ENCODE results near the gene NEO1.

The NEO1 gene

GRCh38 chr15:73231661-73232419 lies 179.6 kb downstream of the NEO1 start:
- DNase-seq (no peak), ATAC-seq (replicated peaks) (no peak)
- Mint-ChIP-seq H3K27me3 (no peaks in the 10 kb centered on the region), H3K4me1 (ENCODE audit: low read depth in 2 of 2) (no peaks in the 10 kb centered on the region), H3K27ac (peak overlapping the region in 1 of 2 donors; percentile 39), H3K4me3 (no peak overlapping the region), H3K36me3 (ENCODE audit: insufficient read depth) (no peaks in the 10 kb centered on the region), H3K9me3 (no peaks in the 10 kb centered on the region)

- H3K9me3 Mint-ChIP-seq: no peaks in the 10 kb centered on the region
- H3K27ac Mint-ChIP-seq: peak overlapping the region in 1 of 2 donors; percentile 39
- H3K36me3 Mint-ChIP-seq (ENCODE audit: insufficient read depth): no peaks in the 10 kb centered on the region
- H3K27me3 Mint-ChIP-seq: no peaks in the 10 kb centered on the region
- ATAC-seq (replicated peaks) (no peak), DNase-seq (no peak)
- no peaks in the 10 kb centered on the region for H3K4me1 Mint-ChIP-seq (ENCODE audit: low read depth in 2 of 2)
- H3K4me3 Mint-ChIP-seq: no peak overlapping the region
These were observed 180.5 kb downstream of the NEO1 start for GRCh38 chr15:73232776-73233175.

- no peak for ATAC-seq (replicated peaks)
- H3K36me3 Mint-ChIP-seq (ENCODE audit: insufficient read depth): no peaks in the 10 kb centered on the region
- DNase-seq: no peak
- H3K27me3 Mint-ChIP-seq: no peaks in the 10 kb centered on the region
- H3K9me3 Mint-ChIP-seq: no peaks in the 10 kb centered on the region
- no peaks in the 10 kb centered on the region for H3K4me1 Mint-ChIP-seq (ENCODE audit: low read depth in 2 of 2)
- H3K27ac Mint-ChIP-seq: no peak overlapping the region
- no peak overlapping the region for H3K4me3 Mint-ChIP-seq
These were observed 181.4 kb downstream of the NEO1 start for GRCh38 chr15:73233623-73234022.

GRCh38 chr15:73237910-73238309 lies 185.6 kb downstream of the NEO1 start:
- ATAC-seq (replicated peaks): no peak
- Mint-ChIP-seq H3K4me1 (ENCODE audit: low read depth in 2 of 2) (no peaks in the 10 kb centered on the region), H3K36me3 (ENCODE audit: insufficient read depth) (no peaks in the 10 kb centered on the region), H3K4me3 (no peak overlapping the region), H3K27ac (no peak overlapping the region), H3K9me3 (no peaks in the 10 kb centered on the region), H3K27me3 (no peaks in the 10 kb centered on the region)
- DNase-seq: no peak

GRCh38 chr15:73239564-73240215 lies 187.4 kb downstream of the NEO1 start:
- Mint-ChIP-seq H3K9me3 (no peaks in the 10 kb centered on the region), H3K27me3 (no peaks in the 10 kb centered on the region), H3K4me3 (no peak overlapping the region), H3K27ac (no peak overlapping the region), H3K4me1 (ENCODE audit: low read depth in 2 of 2) (no peaks in the 10 kb centered on the region), H3K36me3 (ENCODE audit: insufficient read depth) (no peaks in the 10 kb centered on the region)
- ATAC-seq (replicated peaks): no peak
- DNase-seq: no peak

GRCh38 chr15:73240866-73241499 lies 188.7 kb downstream of the NEO1 start:
- Mint-ChIP-seq H3K4me3 (no peak overlapping the region), H3K27me3 (no peaks in the 10 kb centered on the region), H3K9me3 (no peaks in the 10 kb centered on the region), H3K4me1 (ENCODE audit: low read depth in 2 of 2) (no peaks in the 10 kb centered on the region), H3K36me3 (ENCODE audit: insufficient read depth) (no peaks in the 10 kb centered on the region), H3K27ac (peak overlapping the region in 1 of 2 donors; percentile 1)
- ATAC-seq (replicated peaks) (peak; percentile 62), DNase-seq (peak; percentile 71 to 79 (median 73))

GRCh38 chr15:73244333-73244732 lies 192.1 kb downstream of the NEO1 start:
- Mint-ChIP-seq H3K27me3 (no peaks in the 10 kb centered on the region), H3K4me1 (ENCODE audit: low read depth in 2 of 2) (no peaks in the 10 kb centered on the region), H3K27ac (no peak overlapping the region), H3K9me3 (no peaks in the 10 kb centered on the region), H3K36me3 (ENCODE audit: insufficient read depth) (no peaks in the 10 kb centered on the region), H3K4me3 (no peak overlapping the region)
- ATAC-seq (replicated peaks) (peak; percentile 27), DNase-seq (peak in 1 of 3 experiments; percentile 7)

GRCh38 chr15:73246439-73246838 lies 194.2 kb downstream of the NEO1 start:
- H3K36me3 Mint-ChIP-seq (ENCODE audit: insufficient read depth): peaks cover 4% of the 10 kb centered on the region

GRCh38 chr15:73246898-73247297 lies 194.6 kb downstream of the NEO1 start:
- no peak overlapping the region for H3K27ac Mint-ChIP-seq
- H3K4me3 Mint-ChIP-seq: no peak overlapping the region
- no peaks in the 10 kb centered on the region for H3K9me3 Mint-ChIP-seq
- no peaks in the 10 kb centered on the region for H3K27me3 Mint-ChIP-seq
- no peaks in the 10 kb centered on the region for H3K4me1 Mint-ChIP-seq (ENCODE audit: low read depth in 2 of 2)
- ATAC-seq (replicated peaks) (no peak), DNase-seq (no peak)
- peaks cover 4% of the 10 kb centered on the region for H3K36me3 Mint-ChIP-seq (ENCODE audit: insufficient read depth)

More at GRCh38 chr15:73246439-73246838, 194.2 kb downstream of the NEO1 start:
- no peak overlapping the region for H3K4me3 Mint-ChIP-seq
- ATAC-seq (replicated peaks) (no peak), DNase-seq (no peak)
- H3K27me3 Mint-ChIP-seq: no peaks in the 10 kb centered on the region
- no peaks in the 10 kb centered on the region for H3K4me1 Mint-ChIP-seq (ENCODE audit: low read depth in 2 of 2)
- no peaks in the 10 kb centered on the region for H3K9me3 Mint-ChIP-seq
- H3K27ac Mint-ChIP-seq: no peak overlapping the region

GRCh38 chr15:73247331-73247730 lies 195.1 kb downstream of the NEO1 start:
- Mint-ChIP-seq H3K4me1 (ENCODE audit: low read depth in 2 of 2) (no peaks in the 10 kb centered on the region), H3K9me3 (no peaks in the 10 kb centered on the region), H3K36me3 (ENCODE audit: insufficient read depth) (peaks cover 4% of the 10 kb centered on the region), H3K27me3 (no peaks in the 10 kb centered on the region), H3K4me3 (no peak overlapping the region), H3K27ac (no peak overlapping the region)
- ATAC-seq (replicated peaks): no peak
- DNase-seq: no peak

GRCh38 chr15:73249499-73249898 lies 197.2 kb downstream of the NEO1 start:
- ATAC-seq (replicated peaks): no peak
- Mint-ChIP-seq H3K27ac (no peak overlapping the region), H3K4me1 (ENCODE audit: low read depth in 2 of 2) (no peaks in the 10 kb centered on the region), H3K4me3 (no peak overlapping the region), H3K27me3 (no peaks in the 10 kb centered on the region), H3K36me3 (ENCODE audit: insufficient read depth) (peaks cover 4% of the 10 kb centered on the region), H3K9me3 (no peaks in the 10 kb centered on the region)
- no peak for DNase-seq

- no peaks in the 10 kb centered on the region for H3K9me3 Mint-ChIP-seq
- no peak overlapping the region for H3K4me3 Mint-ChIP-seq
- peaks cover 11% of the 10 kb centered on the region for H3K36me3 Mint-ChIP-seq (ENCODE audit: insufficient read depth)
- DNase-seq (no peak), ATAC-seq (replicated peaks) (no peak)
- no peak overlapping the region for H3K27ac Mint-ChIP-seq
- no peaks in the 10 kb centered on the region for H3K27me3 Mint-ChIP-seq
- H3K4me1 Mint-ChIP-seq (ENCODE audit: low read depth in 2 of 2): no peaks in the 10 kb centered on the region
These were observed 202.3 kb downstream of the NEO1 start for GRCh38 chr15:73254598-73254997.

- Mint-ChIP-seq H3K27ac (no peak overlapping the region), H3K27me3 (no peaks in the 10 kb centered on the region), H3K9me3 (no peaks in the 10 kb centered on the region), H3K36me3 (ENCODE audit: insufficient read depth) (peaks cover 12% of the 10 kb centered on the region), H3K4me1 (ENCODE audit: low read depth in 2 of 2) (no peaks in the 10 kb centered on the region), H3K4me3 (no peak overlapping the region)
- ATAC-seq (replicated peaks) (no peak), DNase-seq (no peak)
These were observed 206.2 kb downstream of the NEO1 start for GRCh38 chr15:73258271-73259108.
